K562 (cell line): ENCODE results near the gene EPN3. TPM values are rescaled to one million over a fixed set of nuclear protein-coding genes. Genes with fewer than 3 reads are reported as not detected.

Experiments used
- ATAC-seq: fragments of 200-7000 bp; cut with Tn5 transposase; 3 replicates; pipeline ENCODE4 v1.9.1; 2020; ENCODE audit warnings: moderate library complexity
- BruUV-seq: library from RNA; stranded (reverse); fragments of 400-500 nt; replicated peaks from 2 replicates; lab custom pipeline; 2021; lab: Mats Ljungman, UMichigan
- CTCF ChIA-PET: fragments of 300-600 bp; formaldehyde crosslinking; extraction: SDS; loops from one replicate; lab custom pipeline; 2021; ENCODE audit warnings: low intra/inter-chr PET ratio; lab: Yijun Ruan, JAX
- POLR2A ChIA-PET: fragments of 300-600, 350-650 bp; sonication (Branson Sonifier 250); formaldehyde crosslinking; extraction: SDS; loops from one replicate; lab custom pipeline; 2021; ENCODE audit warnings: antibody characterized with exemption, inconsistent platforms; lab: Yijun Ruan, JAX
- DNase-seq, 4 experiments: peaks; one replicate each; pipeline versions ENCODE4 v3.0.0 to v3.0.0-alpha.2; 2011 to 2018; ENCODE audit warnings: low spot score in 3 of 4, mixed read lengths in 3 of 4; ENCODE audit errors: extremely low read depth in 1 of 4
- FAIRE-seq: peaks from 2 replicates; lab custom pipeline; 2011; peaks lifted over from hg19 to GRCh38; lab: Jason Lieb, UNC
- H2AFZ ChIP-seq: 2 replicates; pipeline ENCODE4 v1.6.0; 2011; ENCODE audit warnings: low read depth, low read length, control low read depth, inconsistent platforms
- H3K27ac ChIP-seq: fragments of 200-600 bp; 3 replicates; pipeline ENCODE4 v1.8.0; 2011; ENCODE audit warnings: low read depth, mild to moderate bottlenecking, control low read depth, inconsistent platforms, low read length, moderate library complexity, mixed read lengths; ENCODE audit errors: extremely low read depth
- H3K27me3 ChIP-seq, 2 experiments: fragments of 300-600 bp in 1 of 2; 2 replicates in 1 of 2; 3 replicates in 1 of 2; pipeline versions ENCODE4 v1.6.0 to v1.8.0; 2011; ENCODE audit warnings: inconsistent platforms in 2 of 2, low read length in 2 of 2, mild to moderate bottlenecking in 1 of 2, mixed read lengths in 1 of 2, moderate library complexity in 1 of 2; ENCODE audit not compliant: control insufficient read depth in 2 of 2, insufficient read depth in 2 of 2
- H3K36me3 ChIP-seq: fragments of 300-600 bp; 3 replicates; pipeline ENCODE4 v1.8.0; 2011; ENCODE audit warnings: mild to moderate bottlenecking, low read length, inconsistent platforms; ENCODE audit not compliant: control insufficient read depth, insufficient read depth
- H3K4me1 ChIP-seq, 2 experiments: fragments of 200-600 bp in 1 of 2; replicated peaks in 1 of 2; 2 replicates in 1 of 2; 3 replicates in 1 of 2; pipeline versions ENCODE4 v1.5.1 to v1.8.0; 2011; ENCODE audit warnings: inconsistent platforms in 2 of 2, low read length in 2 of 2, mild to moderate bottlenecking in 1 of 2, mixed read lengths in 1 of 2, moderate library complexity in 1 of 2; ENCODE audit not compliant: control insufficient read depth in 2 of 2, insufficient read depth in 2 of 2
- H3K4me2 ChIP-seq: 2 replicates; pipeline ENCODE4 v1.6.1; 2011; ENCODE audit warnings: low read length, control low read depth, inconsistent platforms, mixed read lengths; ENCODE audit not compliant: insufficient read depth
- H3K4me3 ChIP-seq: fragments of 200-600 bp; sonication (generic), shearing (Covaris generic); 2 replicates; pipeline ENCODE4 v1.5.1; 2016; ENCODE audit warnings: control low read depth, inconsistent platforms
- H3K79me2 ChIP-seq: fragments of 200-600 bp; 3 replicates; pipeline ENCODE4 v1.8.0; 2011; ENCODE audit warnings: low read length, inconsistent platforms; ENCODE audit not compliant: control insufficient read depth, insufficient read depth
- H3K9ac ChIP-seq, 2 experiments: 2 replicates each; pipeline versions ENCODE4 v1.6.0 to v1.6.1; 2011; ENCODE audit warnings: low read depth in 2 of 2, low read length in 2 of 2, control low read depth in 1 of 2, inconsistent platforms in 1 of 2, mild to moderate bottlenecking in 1 of 2, mixed read lengths in 1 of 2; ENCODE audit not compliant: insufficient read depth in 1 of 2
- H3K9me1 ChIP-seq: one replicate; pipeline ENCODE4 v1.6.0; 2011; ENCODE audit warnings: inconsistent platforms, mild to moderate bottlenecking, low read length, moderate library complexity; ENCODE audit not compliant: control insufficient read depth, insufficient read depth
- H3K9me3 ChIP-seq: replicated peaks from 2 replicates; pipeline ENCODE4 v1.5.1; 2011; ENCODE audit warnings: low read depth, low read length, inconsistent platforms; ENCODE audit not compliant: control insufficient read depth, insufficient read depth
- H4K20me1 ChIP-seq: replicated peaks from 2 replicates; pipeline ENCODE4 v1.6.1; 2011; ENCODE audit warnings: low read length, inconsistent platforms, mixed read lengths; ENCODE audit not compliant: control insufficient read depth, insufficient read depth
- NONO ChIP-seq, 2 experiments: fragments of 200-400 bp in 1 of 2; fragments of 450-650 bp in 1 of 2; formaldehyde crosslinking in 1 of 2; IDR thresholded peaks; 2 replicates each; pipeline ENCODE4 v1.6.1; 2017; ENCODE audit warnings: low read depth in 2 of 2, mild to moderate bottlenecking in 2 of 2, moderate library complexity in 2 of 2, low read length in 1 of 2
- PTBP1 ChIP-seq: fragments of 200-400 bp; formaldehyde crosslinking; IDR thresholded peaks from 2 replicates; pipeline ENCODE4 v1.6.1; 2017; ENCODE audit warnings: low read depth, low read length
- SRF ChIP-seq, 2 experiments: fragments of 250-450, 450-650 bp in 1 of 2; sonication (Bioruptor Pico) in 1 of 2; sonication (generic) in 1 of 2; formaldehyde crosslinking; IDR thresholded peaks; 2 replicates each; pipeline versions ENCODE4 v1.5.0 to v1.5.1; 2020 to 2022; ENCODE audit warnings: mild to moderate bottlenecking in 1 of 2, missing genetic modification reagents in 1 of 2
- ZFP30 ChIP-seq: fragments of 250-450 bp; sonication (Bioruptor Pico); IDR thresholded peaks from 2 replicates; pipeline ENCODE4 v1.8.0; 2022; ENCODE audit warnings: moderate library complexity, mild to moderate bottlenecking, inconsistent platforms, borderline replicate concordance
- WGBS: fragments of 100-300 bp; shearing (Covaris generic); methylation state at CpG from one replicate; pipeline ENCODE4 v1.1.6; 2016; ENCODE audit warnings: low coverage, mixed read lengths; ENCODE audit not compliant: insufficient coverage; ENCODE audit errors: missing lambda C conversion rate; 5-methylcytosine and 5-hydroxymethylcytosine counted together
- in situ Hi-C: fragments of 300-500 bp; cut with MboI; formaldehyde crosslinking; loops from 4 replicates; pipeline ENCODE4 v1.15.0; 2018; ENCODE audit warnings: inconsistent platforms, mixed read lengths
- intact Hi-C: fragments of 100-400 bp; cut with micrococcal nuclease; formaldehyde crosslinking; loops from 2 replicates; pipeline ENCODE4 v1.14.2; 2022
- polyA plus RNA-seq, 8 experiments: library from polyadenylated mRNA; depleted of rRNA in 4 of 8; stranded (reverse) in 5 of 8; unstranded in 3 of 8; fragments of >200 nt; fragmentation: Nextera tagmentation in 2 of 8; fragmentation: Illumina TruSeq in 1 of 8; extraction: Ambion mirVana in 2 of 8; extraction: Trizol in 1 of 8; gene quantifications; 2 replicates each; pipeline versions ENCODE4 v1.2.1 to v1.2.3, GENCODE V29; 2011 to 2014; ENCODE audit warnings: inconsistent platforms in 1 of 8, missing spikeins in 1 of 8
- total RNA-seq, 7 experiments: library from RNA; depleted of rRNA in 6 of 7; stranded (reverse); fragments of >200 nt in 6 of 7; fragmentation: Illumina TruSeq in 2 of 7; extraction: Trizol in 2 of 7; gene quantifications; 2 replicates each; pipeline versions ENCODE4 v1.2.1 to v1.2.3, GENCODE V29; 2011 to 2021; ENCODE audit warnings: low replicate concordance in 1 of 7
- TF ChIP-seq, protein P1 (sequence below): fragments of 450-650 bp; IDR thresholded peaks from 2 replicates; pipeline ENCODE4 v1.6.1; 2017; ENCODE audit warnings: antibody characterized with exemption

EPN3 gene
- total and polyA plus RNA-seq, 9 of the 15 experiments (the other 6 are each of a cell fraction or from before 2014, with no cell fraction given): 0.16 TPM; not detected in 8

DNA sequence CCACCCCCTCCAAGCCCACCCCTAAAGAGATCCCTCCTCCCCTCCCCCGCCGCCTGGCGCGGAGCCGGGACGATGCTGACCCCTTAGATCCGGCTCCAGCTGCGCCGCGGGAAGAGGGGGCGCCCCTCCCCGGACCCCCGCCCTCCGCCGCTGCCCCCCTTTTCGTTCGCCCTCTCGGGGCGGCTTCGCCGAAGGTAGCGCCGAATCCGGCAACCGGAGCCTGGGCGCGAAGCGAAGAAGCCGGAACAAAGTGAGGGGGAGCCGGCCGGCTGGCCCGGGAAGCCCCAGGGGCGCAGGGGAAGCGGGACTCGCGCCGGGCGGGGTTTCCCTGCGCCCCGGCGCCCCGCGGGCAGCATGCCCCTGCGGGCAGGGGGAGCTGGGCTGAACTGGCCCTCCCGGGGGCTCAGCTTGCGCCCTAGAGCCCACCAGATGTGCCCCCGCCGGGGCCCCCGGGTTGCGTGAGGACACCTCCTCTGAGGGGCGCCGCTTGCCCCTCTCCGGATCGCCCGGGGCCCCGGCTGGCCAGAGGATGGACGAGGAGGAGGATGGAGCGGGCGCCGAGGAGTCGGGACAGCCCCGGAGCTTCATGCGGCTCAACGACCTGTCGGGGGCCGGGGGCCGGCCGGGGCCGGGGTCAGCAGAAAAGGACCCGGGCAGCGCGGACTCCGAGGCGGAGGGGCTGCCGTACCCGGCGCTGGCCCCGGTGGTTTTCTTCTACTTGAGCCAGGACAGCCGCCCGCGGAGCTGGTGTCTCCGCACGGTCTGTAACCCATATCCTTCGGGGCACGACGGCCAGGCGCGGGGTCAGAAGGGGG, 28.6 kb downstream of the EPN3 start:
- POLR2A ChIA-PET: interaction anchor here (0.5 to 1.6 kb wide), 5 partner anchors 10 to 156 kb away, joined by 3 to 7 read pairs (median 3); no protein-coding TSS in a partner anchor
- intact Hi-C loops: no loop called here

More for the DNA sequence above, 28.6 kb downstream of the EPN3 start:
- 11% methylated on average over 37 of the region's 88 CpGs for WGBS
- CTCF ChIA-PET: no interaction called here
- H3K79me2 ChIP-seq: no peaks in the 10 kb centered on the region
- no peaks in the 10 kb centered on the region for H3K9me1 ChIP-seq
- no peak overlapping the region for H2AFZ ChIP-seq
- no peaks in the 10 kb centered on the region for H3K36me3 ChIP-seq
- BruUV-seq: no TSS peak
- H3K4me3 ChIP-seq: peak overlapping the region; percentile 37; the same call in 1 of the 2 replicates
- 0 out of 4 replicates have a peak overlapping the region, but pooled peaks of 1 of the 2 experiments have one; percentile 46 for H3K9ac ChIP-seq
- H3K9me3 ChIP-seq: no peaks in the 10 kb centered on the region
- no peak overlapping the region for H3K4me2 ChIP-seq
- FAIRE-seq (no peak), ATAC-seq (no peak), DNase-seq (peak in 1 of 4 experiments; percentile 29)
- no peak for TF ChIP-seq ZFP30
- TF ChIP-seq PTBP1: no peak
- no peak for TF ChIP-seq NONO (IDR thresholded peaks at IDR 0.05; ENCODE audit: low read depth in 2 of 2, low read length in 1 of 2)
- TF ChIP-seq, protein P1, sequence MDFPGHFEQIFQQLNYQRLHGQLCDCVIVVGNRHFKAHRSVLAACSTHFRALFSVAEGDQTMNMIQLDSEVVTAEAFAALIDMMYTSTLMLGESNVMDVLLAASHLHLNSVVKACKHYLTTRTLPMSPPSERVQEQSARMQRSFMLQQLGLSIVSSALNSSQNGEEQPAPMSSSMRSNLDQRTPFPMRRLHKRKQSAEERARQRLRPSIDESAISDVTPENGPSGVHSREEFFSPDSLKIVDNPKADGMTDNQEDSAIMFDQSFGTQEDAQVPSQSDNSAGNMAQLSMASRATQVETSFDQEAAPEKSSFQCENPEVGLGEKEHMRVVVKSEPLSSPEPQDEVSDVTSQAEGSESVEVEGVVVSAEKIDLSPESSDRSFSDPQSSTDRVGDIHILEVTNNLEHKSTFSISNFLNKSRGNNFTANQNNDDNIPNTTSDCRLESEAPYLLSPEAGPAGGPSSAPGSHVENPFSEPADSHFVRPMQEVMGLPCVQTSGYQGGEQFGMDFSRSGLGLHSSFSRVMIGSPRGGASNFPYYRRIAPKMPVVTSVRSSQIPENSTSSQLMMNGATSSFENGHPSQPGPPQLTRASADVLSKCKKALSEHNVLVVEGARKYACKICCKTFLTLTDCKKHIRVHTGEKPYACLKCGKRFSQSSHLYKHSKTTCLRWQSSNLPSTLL: no peak
- TF ChIP-seq SRF (CRISPR knock-in tag; IDR thresholded peaks at IDR 0.05): no peak
- in situ Hi-C loops: no loop called here
- peaks cover 20% of the 10 kb centered on the region; the same call in 1 of the 2 replicates for H4K20me1 ChIP-seq
- peaks cover 9 to 38% of the 10 kb centered on the region in 2 experiments for H3K4me1 ChIP-seq
- H3K27ac ChIP-seq: no peak overlapping the region
- H3K27me3 ChIP-seq: peaks cover 25 to 49% of the 10 kb centered on the region in 2 experiments
